Transverse colon (tissue), 4 donors: ENCODE data around the gene TSPAN9. TPM values are rescaled to one million over a fixed set of nuclear protein-coding genes. Genes with fewer than 3 reads are reported as not detected.

ENCODE experiments used
- DNase-seq: peaks from one replicate; pipeline ENCODE4 v3.0.0-alpha.2; 2019
- H3K27ac ChIP-seq, 4 donors: fragments of 200-600 bp; sonication (generic); 2 replicates each; pipeline ENCODE4 v1.5.1; 2016 to 2018; ENCODE audit warnings: inconsistent platforms in 4 of 4
- H3K27me3 ChIP-seq: fragments of 200-600 bp; sonication (generic); 2 replicates; pipeline ENCODE4 v1.5.1; 2017; ENCODE audit warnings: inconsistent platforms
- H3K36me3 ChIP-seq, 4 donors: fragments of 200-600 bp; sonication (generic); 2 replicates each; pipeline ENCODE4 v1.5.1; 2017 to 2019; ENCODE audit warnings: inconsistent platforms in 4 of 4
- H3K4me1 ChIP-seq, 4 donors: fragments of 200-600 bp; sonication (generic); 2 replicates each; pipeline ENCODE4 v1.5.1; 2017 to 2020; ENCODE audit warnings: inconsistent platforms in 4 of 4
- H3K4me3 ChIP-seq, 4 donors: fragments of 200-600 bp; sonication (generic); 1 replicate in 1 of 4; 2 replicates in 3 of 4; pipeline versions ENCODE4 v1.5.1 to v1.6.1; 2017 to 2019; ENCODE audit warnings: inconsistent platforms in 4 of 4
- H3K9me3 ChIP-seq, 2 donors: fragments of 200-600 bp; sonication (generic); 2 replicates each; pipeline ENCODE4 v1.5.1; 2017 to 2019; ENCODE audit warnings: inconsistent platforms in 2 of 2
- EP300 ChIP-seq: sonication (generic); formaldehyde crosslinking; IDR thresholded peaks from one replicate; pipeline ENCODE4 v1.6.1; 2017; ENCODE audit warnings: antibody characterized with exemption, low read depth
- POLR2A ChIP-seq: fragments of 450-650 bp; IDR thresholded peaks from one replicate; pipeline ENCODE4 v1.6.1; 2016; ENCODE audit warnings: antibody characterized with exemption, mild to moderate bottlenecking, moderate library complexity
- POLR2AphosphoS5 ChIP-seq, 3 donors: sonication (generic); formaldehyde crosslinking; IDR thresholded peaks; one replicate each; pipeline ENCODE4 v1.6.1; 2016; ENCODE audit warnings: antibody characterized with exemption in 3 of 3
- WGBS, 2 donors: methylation state at CpG; one replicate each; pipeline ENCODE4 v1.1.5; 2018; ENCODE audit warnings: low coverage in 1 of 2; 5-methylcytosine and 5-hydroxymethylcytosine counted together
- in situ Hi-C, 4 donors: fragments of 200-750 bp; cut with MboI; loops; one replicate each; pipeline versions ENCODE4 v1.15.0 to v1.15.1; 2017; ENCODE audit warnings: low sequenced_read_pairs in 3 of 4, low pct_ligation_motif_present in 1 of 4, low pct_unique_long_range_greater_than_20kb in 1 of 4
- intact Hi-C: fragments of 100-400 bp; cut with DNase I; formaldehyde crosslinking; loops from one replicate; pipeline ENCODE4 v1.15.1; 2023; ENCODE audit warnings: low total_unique reads
- total RNA-seq, 4 donors: library from RNA; depleted of rRNA; stranded (reverse); fragments of >200 nt; gene quantifications; one replicate each; pipeline ENCODE4 v1.1.0, GENCODE V29; 2016
- TF ChIP-seq, protein P1 (sequence below), 5 experiments: fragments of 200-600 bp in 3 of 5; fragments of 450-650 bp in 2 of 5; sonication (generic) in 3 of 5; IDR thresholded peaks; 1 replicate in 2 of 5; 2 replicates in 3 of 5; pipeline ENCODE4 v1.5.1; 2016 to 2017; ENCODE audit warnings: antibody characterized with exemption in 5 of 5, inconsistent platforms in 3 of 5, mild to moderate bottlenecking in 2 of 5, moderate library complexity in 1 of 5

TSPAN9 gene, protein sequence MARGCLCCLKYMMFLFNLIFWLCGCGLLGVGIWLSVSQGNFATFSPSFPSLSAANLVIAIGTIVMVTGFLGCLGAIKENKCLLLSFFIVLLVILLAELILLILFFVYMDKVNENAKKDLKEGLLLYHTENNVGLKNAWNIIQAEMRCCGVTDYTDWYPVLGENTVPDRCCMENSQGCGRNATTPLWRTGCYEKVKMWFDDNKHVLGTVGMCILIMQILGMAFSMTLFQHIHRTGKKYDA
- total RNA-seq: 1 to 10 TPM; 4.2 to 9.3 (median 6.1) TPM

DNA sequence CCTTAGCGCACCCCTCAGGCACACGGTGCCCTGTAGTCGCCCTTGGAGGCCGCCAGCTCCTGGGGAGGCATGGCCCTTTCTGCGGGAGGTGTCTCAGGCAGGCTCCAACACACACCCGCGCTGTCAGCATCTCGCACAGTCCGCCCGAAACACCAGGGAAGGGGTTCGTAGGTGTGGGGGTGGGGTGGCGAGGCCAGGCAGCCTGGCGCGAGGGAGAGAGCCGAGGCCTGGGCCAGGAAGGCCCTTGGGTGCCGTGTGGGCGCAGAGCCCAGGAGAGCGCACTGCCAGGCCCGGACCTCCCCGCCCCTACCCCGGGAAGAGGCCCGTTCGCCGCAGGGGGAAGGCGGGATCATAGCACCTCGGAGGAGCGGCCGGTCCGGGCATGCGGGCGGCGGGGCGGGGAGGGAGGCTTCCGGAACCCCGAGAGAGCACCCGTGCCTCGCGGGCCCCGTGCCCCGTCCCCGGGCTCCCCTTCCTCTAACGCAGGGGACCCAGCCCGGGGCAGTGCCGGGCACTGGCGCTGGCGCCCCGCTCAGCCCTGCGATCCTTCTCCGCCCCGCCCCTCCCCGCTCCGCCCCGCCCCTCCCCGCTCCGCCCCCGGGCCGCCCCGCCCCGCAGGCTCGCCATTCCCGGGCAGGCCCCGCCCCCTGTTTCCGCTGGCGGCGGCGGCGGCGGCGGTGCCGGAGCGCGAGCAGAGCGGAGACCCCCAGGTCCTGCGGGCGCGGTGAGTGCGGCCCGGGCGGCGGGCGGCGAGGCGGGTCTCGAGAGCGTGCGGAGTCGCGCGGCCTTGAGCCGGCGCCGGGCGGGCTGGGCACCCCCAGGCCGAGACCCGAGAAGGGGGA is at the start of gene TSPAN9:
TSPAN9 (plus strand) TSS at position 650 of the 842 bp plus-strand sequence. CDS start 123,815 bp downstream, outside the sequence.
- Histone ChIP-seq H3K27ac (peak within 1 kb of the TSS; percentile 89 to 93 (median 90)), H3K9me3 (no peaks in the 10 kb centered on the region), H3K36me3 (no peaks in the 10 kb centered on the region), H3K4me1 (peaks cover 0 to 20% (median 8%) of the 10 kb centered on the region in 4 donors), H3K27me3 (no peaks in the 10 kb centered on the region), H3K4me3 (peak within 1 kb of the TSS; percentile 75 to 86 (median 84))
- in situ Hi-C loops: no loop called here
- peak in 2 of 3 donors; percentile 33 to 51 for TF ChIP-seq POLR2AphosphoS5 (IDR thresholded peaks at IDR 0.05)
- no peak for TF ChIP-seq EP300
- TF ChIP-seq POLR2A: peak; percentile 58
- peak; percentile 76 for DNase-seq
- intact Hi-C loops: no loop called here
- 4% methylated on average over 41 of the region's 95 CpGs; no CpG with 5 or more reads in 1 of the 2 donors for WGBS, 2 donors

DNA sequence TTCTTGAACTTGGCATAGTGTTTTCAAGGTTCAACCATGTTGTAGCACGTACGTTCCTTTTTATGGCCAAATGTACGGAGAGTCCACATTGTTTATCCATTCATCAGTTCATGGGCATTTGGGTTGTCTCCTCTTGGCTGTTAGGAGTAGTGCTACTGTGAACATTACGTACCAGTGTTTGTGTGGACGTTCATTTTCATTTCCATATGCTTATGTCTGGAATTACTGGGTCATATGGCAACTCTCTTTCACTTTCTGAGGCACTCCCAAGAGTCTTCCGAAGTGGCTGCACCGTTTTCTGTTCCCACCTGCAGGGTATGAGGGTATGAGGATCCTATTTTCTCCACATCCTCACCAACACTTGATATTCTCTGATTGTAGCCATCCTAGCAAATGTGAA is 49.1 kb upstream of the TSPAN9 start:
- WGBS, 2 donors: 69 to 74% methylated on average over 7 of the region's 7 CpGs
- intact Hi-C loops (no loop called here), in situ Hi-C loops (loop anchor here (25.0 kb wide), 1 partner anchor 166 kb away; the partner anchor contains the start of gene TEX52 (in 4 of the 4))
- H3K27ac ChIP-seq: no peak overlapping the region
- no peak for TF ChIP-seq POLR2AphosphoS5 (IDR thresholded peaks at IDR 0.05)
- no peak for TF ChIP-seq POLR2A
- TF ChIP-seq, protein P1, sequence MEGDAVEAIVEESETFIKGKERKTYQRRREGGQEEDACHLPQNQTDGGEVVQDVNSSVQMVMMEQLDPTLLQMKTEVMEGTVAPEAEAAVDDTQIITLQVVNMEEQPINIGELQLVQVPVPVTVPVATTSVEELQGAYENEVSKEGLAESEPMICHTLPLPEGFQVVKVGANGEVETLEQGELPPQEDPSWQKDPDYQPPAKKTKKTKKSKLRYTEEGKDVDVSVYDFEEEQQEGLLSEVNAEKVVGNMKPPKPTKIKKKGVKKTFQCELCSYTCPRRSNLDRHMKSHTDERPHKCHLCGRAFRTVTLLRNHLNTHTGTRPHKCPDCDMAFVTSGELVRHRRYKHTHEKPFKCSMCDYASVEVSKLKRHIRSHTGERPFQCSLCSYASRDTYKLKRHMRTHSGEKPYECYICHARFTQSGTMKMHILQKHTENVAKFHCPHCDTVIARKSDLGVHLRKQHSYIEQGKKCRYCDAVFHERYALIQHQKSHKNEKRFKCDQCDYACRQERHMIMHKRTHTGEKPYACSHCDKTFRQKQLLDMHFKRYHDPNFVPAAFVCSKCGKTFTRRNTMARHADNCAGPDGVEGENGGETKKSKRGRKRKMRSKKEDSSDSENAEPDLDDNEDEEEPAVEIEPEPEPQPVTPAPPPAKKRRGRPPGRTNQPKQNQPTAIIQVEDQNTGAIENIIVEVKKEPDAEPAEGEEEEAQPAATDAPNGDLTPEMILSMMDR (IDR thresholded peaks at IDR 0.05): no peak
- no peak for TF ChIP-seq EP300
- H3K9me3 ChIP-seq: no peaks in the 10 kb centered on the region
- no peaks in the 10 kb centered on the region for H3K36me3 ChIP-seq
- H3K4me1 ChIP-seq: no peaks in the 10 kb centered on the region
- no peak for DNase-seq
- no peaks in the 10 kb centered on the region for H3K27me3 ChIP-seq
- no peak overlapping the region for H3K4me3 ChIP-seq

DNA sequence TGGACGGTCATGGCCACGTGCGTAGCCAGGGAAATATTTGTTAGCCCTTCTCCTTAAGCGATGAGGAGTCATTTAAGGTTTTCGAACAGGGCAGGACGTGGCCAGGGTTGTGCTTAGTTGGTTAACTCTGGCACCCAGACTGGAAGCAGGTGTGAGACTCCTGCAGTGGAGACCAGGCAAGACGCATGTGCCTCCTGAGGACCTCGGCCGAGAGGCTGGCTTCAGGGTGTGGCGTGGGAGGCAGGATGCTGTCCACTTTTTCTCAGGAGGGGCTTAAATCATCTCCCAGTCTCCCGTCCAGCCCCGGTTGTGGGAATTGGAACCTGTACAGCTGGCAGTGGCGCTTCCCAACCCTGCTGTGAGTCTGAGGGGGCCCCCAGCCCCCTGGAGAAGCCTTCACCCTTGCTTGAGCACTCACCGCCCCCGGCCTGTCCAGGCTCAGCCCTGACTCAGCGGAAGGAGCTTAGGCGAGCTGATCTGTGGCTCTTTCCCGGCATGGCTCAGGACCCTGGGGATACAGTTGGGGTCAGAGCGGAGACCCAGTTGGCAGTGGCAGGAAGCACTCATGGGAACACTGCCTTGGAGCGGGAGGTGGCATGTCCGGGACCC is 46.3 kb upstream of the TSPAN9 start:
- intact Hi-C loops: no loop called here
- in situ Hi-C loops: loop anchor here (25.0 kb wide), 1 partner anchor 169 kb away; the partner anchor contains the start of gene TEX52 (in 4 of the 4)

DNA sequence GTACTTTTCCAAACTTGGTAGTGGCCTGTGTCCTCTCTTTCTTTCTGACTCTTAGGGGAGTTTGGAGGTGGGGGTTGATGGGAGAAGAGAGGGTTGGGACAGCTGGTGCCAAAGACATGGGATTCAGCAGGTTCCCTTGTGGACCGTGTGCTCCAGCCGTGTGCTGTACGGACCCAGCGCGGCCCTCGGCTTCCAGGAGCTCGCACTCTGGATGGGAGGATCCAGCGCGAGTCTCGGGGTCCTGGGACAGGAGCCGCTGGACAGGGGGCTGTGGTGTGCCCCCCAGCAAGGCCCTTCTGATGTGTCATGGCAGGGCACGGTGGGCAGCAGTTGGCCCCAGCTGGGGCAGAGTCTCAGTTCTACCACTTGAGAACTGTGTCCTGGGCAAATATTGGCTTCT is 45.0 kb upstream of the TSPAN9 start:
- no peaks in the 10 kb centered on the region for H3K27me3 ChIP-seq
- no peak overlapping the region for H3K4me3 ChIP-seq
- TF ChIP-seq POLR2AphosphoS5 (IDR thresholded peaks at IDR 0.05) (no peak), POLR2A (no peak), EP300 (no peak)
- TF ChIP-seq, protein P1 (IDR thresholded peaks at IDR 0.05): no peak
- in situ Hi-C loops (loop anchor here (25.0 kb wide), 1 partner anchor 170 kb away; the partner anchor contains the start of gene TEX52 (in 4 of the 4)), intact Hi-C loops (no loop called here)
- H3K27ac ChIP-seq: no peak overlapping the region
- no peak for DNase-seq
- H3K9me3 ChIP-seq: no peaks in the 10 kb centered on the region
- WGBS, 2 donors: 85 to 100% methylated on average over 1 to 12 of the region's 12 CpGs
- no peaks in the 10 kb centered on the region for H3K36me3 ChIP-seq
- no peaks in the 10 kb centered on the region for H3K4me1 ChIP-seq

More for the DNA sequence above, 46.3 kb upstream of the TSPAN9 start:
- no peak overlapping the region for H3K27ac ChIP-seq
- no peak overlapping the region for H3K4me3 ChIP-seq
- no peak for TF ChIP-seq POLR2AphosphoS5 (IDR thresholded peaks at IDR 0.05)
- TF ChIP-seq EP300: no peak
- TF ChIP-seq, protein P1 (IDR thresholded peaks at IDR 0.05): no peak
- no peak for TF ChIP-seq POLR2A
- WGBS, 2 donors: 87% methylated on average over 21 of the region's 21 CpGs; no CpG with 5 or more reads in 1 of the 2 donors
- no peaks in the 10 kb centered on the region for H3K27me3 ChIP-seq
- DNase-seq: no peak
- no peaks in the 10 kb centered on the region for H3K36me3 ChIP-seq
- no peaks in the 10 kb centered on the region for H3K4me1 ChIP-seq
- no peaks in the 10 kb centered on the region for H3K9me3 ChIP-seq
